IMR-90 (cell line): ENCODE results near the gene TCFL5.

ENCODE experiments used
- CTCF ChIP-seq: conservative IDR thresholded peaks from 2 replicates; pipeline ENCODE4 v1.5.1; 2012; ENCODE audit warnings: mild to moderate bottlenecking, low read depth, low read length, improper control_type of control experiment
- USF2 ChIP-seq: fragments of 150-350 bp; IDR thresholded peaks from 2 replicates; pipeline ENCODE4 v1.6.1; 2017; ENCODE audit warnings: mild to moderate bottlenecking, antibody characterized with exemption, low read length, low read depth

GRCh38 chr20:62874964-62875344, 13.3 kb upstream of the TCFL5 start:
- TF ChIP-seq CTCF (no peak), USF2 (no peak)
